ENCODE measurements around the gene ADARB1.

GRCh38 chr21:45086337-45086958 lies 12.1 kb downstream of the ADARB1 start:
- TF ChIP-seq EP300 (IDR thresholded peaks at IDR 0.05) (no peak), POLR2A (IDR thresholded peaks at IDR 0.05) (no peak)
- TF ChIP-seq, protein P1, sequence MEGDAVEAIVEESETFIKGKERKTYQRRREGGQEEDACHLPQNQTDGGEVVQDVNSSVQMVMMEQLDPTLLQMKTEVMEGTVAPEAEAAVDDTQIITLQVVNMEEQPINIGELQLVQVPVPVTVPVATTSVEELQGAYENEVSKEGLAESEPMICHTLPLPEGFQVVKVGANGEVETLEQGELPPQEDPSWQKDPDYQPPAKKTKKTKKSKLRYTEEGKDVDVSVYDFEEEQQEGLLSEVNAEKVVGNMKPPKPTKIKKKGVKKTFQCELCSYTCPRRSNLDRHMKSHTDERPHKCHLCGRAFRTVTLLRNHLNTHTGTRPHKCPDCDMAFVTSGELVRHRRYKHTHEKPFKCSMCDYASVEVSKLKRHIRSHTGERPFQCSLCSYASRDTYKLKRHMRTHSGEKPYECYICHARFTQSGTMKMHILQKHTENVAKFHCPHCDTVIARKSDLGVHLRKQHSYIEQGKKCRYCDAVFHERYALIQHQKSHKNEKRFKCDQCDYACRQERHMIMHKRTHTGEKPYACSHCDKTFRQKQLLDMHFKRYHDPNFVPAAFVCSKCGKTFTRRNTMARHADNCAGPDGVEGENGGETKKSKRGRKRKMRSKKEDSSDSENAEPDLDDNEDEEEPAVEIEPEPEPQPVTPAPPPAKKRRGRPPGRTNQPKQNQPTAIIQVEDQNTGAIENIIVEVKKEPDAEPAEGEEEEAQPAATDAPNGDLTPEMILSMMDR (IDR thresholded peaks at IDR 0.05), result no peak

All from tibial nerve (tissue), 4 donors.